IPS-18a (cell line): Measurements from ENCODE around the gene PDE11A.
A peak's percentile ranks its signal among the peaks of the same experiment; 100 is the strongest.

ENCODE experiments used
- H3K27ac ChIP-seq: one replicate; pipeline ENCODE4 v1.5.1; 2013; ENCODE audit warnings: low read length
- H3K27me3 ChIP-seq: one replicate; pipeline ENCODE4 v1.6.1; 2013; ENCODE audit warnings: mild to moderate bottlenecking, low read length; ENCODE audit not compliant: control insufficient read depth, insufficient read depth
- H3K36me3 ChIP-seq: one replicate; pipeline ENCODE4 v1.6.1; 2013; ENCODE audit warnings: low read depth, low read length; ENCODE audit not compliant: control insufficient read depth
- H3K4me1 ChIP-seq: one replicate; pipeline ENCODE4 v1.6.1; 2013; ENCODE audit warnings: low read depth, low read length; ENCODE audit not compliant: control insufficient read depth
- H3K4me3 ChIP-seq: one replicate; pipeline ENCODE4 v1.5.1; 2013; ENCODE audit warnings: low read length
- H3K9ac ChIP-seq: one replicate; pipeline ENCODE4 v1.6.1; 2013; ENCODE audit warnings: mild to moderate bottlenecking, low read length, moderate library complexity
- H3K9me3 ChIP-seq: one replicate; pipeline ENCODE4 v1.6.1; 2013; ENCODE audit warnings: low read depth, low read length; ENCODE audit not compliant: control insufficient read depth

PDE11A gene

DNA sequence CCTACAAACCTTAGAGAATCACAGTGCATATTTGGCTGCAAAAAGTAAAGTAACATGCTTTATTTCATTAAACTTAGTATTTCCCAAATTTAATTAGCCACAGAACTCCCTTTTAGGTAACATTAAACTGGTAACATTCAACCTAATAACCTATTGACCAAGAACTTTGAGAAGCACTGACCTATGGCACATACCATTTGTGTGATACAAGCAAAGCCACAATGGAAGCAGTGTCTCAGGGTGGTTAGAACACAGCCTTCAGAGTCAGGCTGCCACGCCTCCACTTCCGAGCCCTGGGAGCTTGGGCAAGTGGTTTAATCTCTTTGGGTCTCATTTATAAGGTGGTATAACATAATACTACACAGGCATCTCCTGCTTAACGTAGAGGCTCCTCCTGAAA lies 301.4 kb downstream of the PDE11A start:
- Histone ChIP-seq H3K9me3 (no peaks in the 10 kb centered on the region), H3K27me3 (no peaks in the 10 kb centered on the region), H3K4me3 (no peak overlapping the region), H3K9ac (no peak overlapping the region), H3K36me3 (no peaks in the 10 kb centered on the region), H3K27ac (no peak overlapping the region), H3K4me1 (no peaks in the 10 kb centered on the region)

DNA sequence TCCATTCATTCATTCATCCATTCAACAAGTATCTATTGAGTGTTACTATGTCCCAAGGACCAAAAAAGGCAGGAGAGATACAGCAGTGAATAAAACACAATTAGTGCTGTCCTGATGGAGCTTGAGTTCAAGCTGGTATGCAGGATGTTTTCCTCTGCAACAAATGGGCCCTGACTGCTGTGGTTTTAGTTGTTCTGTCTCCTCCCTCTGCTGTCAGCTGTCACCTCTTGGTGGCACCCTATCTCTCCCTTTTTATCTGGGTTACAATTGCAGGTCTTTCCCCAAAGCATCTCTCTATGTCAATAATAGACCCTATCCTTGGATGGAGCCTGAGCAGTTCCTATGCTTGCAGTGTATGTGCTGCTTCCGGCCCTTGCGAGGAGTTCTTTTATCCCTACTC lies 304.8 kb downstream of the PDE11A start:
- Histone ChIP-seq H3K9ac (no peak overlapping the region), H3K9me3 (no peaks in the 10 kb centered on the region), H3K27me3 (peaks cover 7% of the 10 kb centered on the region), H3K36me3 (no peaks in the 10 kb centered on the region), H3K27ac (no peak overlapping the region), H3K4me3 (no peak overlapping the region), H3K4me1 (peaks cover 3% of the 10 kb centered on the region)

DNA sequence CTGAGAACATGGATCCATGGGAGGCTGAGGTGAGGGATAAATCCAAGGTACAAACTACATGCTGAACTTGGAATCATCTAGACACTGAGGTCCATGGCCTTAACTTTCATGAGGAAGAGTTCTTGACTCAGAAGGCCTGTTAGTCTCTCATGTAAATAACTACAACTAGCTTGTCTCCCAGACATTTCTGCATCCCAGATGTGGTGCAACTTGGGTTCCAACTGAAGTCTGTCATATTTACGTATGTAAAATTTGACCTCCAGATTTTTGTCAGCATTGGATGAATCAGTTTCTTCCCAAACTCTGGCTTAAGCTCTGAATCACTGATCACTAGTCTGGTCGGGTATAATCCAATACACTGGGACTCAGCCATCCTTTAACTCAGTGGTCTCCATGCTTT lies 306.9 kb downstream of the PDE11A start:
- no peak overlapping the region for H3K27ac ChIP-seq
- H3K36me3 ChIP-seq = no peaks in the 10 kb centered on the region
- H3K27me3 ChIP-seq = peaks cover 12% of the 10 kb centered on the region
- H3K4me3 ChIP-seq = no peak overlapping the region
- H3K4me1 ChIP-seq = peaks cover 4% of the 10 kb centered on the region
- no peaks in the 10 kb centered on the region for H3K9me3 ChIP-seq
- H3K9ac ChIP-seq = no peak overlapping the region

DNA sequence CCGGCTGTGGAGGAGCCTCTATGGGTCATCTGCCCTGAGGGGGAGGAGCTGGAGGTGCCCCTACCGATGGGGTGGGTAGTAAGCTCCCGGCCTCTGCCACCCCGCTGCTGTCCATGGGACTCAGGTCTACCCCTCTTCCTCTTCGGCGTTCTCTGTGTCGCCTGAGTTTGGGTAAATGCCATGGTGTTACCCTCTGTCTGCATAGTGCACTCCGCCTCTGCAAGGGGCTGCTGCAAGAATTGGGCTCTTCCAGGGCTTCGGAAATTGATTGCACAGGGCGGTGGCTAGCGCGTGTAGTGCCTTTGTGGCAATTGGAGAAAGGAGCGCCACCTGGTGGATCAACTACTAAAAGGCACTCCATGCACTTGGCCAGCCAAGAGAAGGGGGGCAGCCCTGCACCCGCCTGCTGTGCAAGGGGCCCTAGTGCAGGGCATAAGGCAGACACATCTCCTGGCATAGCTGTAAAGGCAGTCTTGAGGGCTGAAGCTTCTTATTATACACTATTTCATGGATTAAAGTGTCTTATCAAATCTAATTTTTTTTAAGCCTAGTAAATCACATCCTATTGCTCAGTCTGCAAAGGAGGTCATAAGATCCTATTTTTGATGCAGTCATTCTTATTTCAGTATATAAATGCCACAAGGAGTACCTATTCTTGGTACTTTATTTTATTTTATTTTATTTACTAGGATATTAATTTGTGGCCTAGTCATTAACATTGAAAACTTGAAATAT lies 308.9 kb downstream of the PDE11A start:
- peaks cover 12% of the 10 kb centered on the region for H3K27me3 ChIP-seq
- peaks cover 5% of the 10 kb centered on the region for H3K4me1 ChIP-seq
- H3K27ac ChIP-seq = no peak overlapping the region
- no peaks in the 10 kb centered on the region for H3K36me3 ChIP-seq
- H3K9ac ChIP-seq = no peak overlapping the region
- no peaks in the 10 kb centered on the region for H3K9me3 ChIP-seq
- H3K4me3 ChIP-seq = peak overlapping the region; percentile 48

DNA sequence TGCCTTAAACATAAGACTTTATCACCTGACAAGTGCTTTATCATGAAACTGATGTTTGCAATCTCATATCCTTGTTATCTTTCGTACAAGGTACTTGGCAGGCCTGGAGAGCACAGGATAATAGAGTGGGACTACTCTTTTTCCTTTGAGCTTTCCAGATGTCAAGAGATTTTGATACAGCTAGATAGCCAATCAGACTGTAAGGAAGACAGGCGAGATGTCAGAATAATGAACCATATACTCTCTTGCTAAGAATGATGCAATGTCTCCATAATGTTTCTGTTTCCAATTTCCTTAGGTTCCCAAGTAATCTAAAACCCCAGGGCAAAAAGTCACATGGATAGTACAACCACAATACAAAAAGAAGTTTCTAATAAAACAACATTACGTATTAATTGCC lies 313.1 kb downstream of the PDE11A start:
- Histone ChIP-seq H3K27me3 (peaks cover 12% of the 10 kb centered on the region), H3K9me3 (no peaks in the 10 kb centered on the region), H3K4me3 (no peak overlapping the region), H3K36me3 (no peaks in the 10 kb centered on the region), H3K4me1 (peaks cover 9% of the 10 kb centered on the region), H3K9ac (no peak overlapping the region), H3K27ac (no peak overlapping the region)

DNA sequence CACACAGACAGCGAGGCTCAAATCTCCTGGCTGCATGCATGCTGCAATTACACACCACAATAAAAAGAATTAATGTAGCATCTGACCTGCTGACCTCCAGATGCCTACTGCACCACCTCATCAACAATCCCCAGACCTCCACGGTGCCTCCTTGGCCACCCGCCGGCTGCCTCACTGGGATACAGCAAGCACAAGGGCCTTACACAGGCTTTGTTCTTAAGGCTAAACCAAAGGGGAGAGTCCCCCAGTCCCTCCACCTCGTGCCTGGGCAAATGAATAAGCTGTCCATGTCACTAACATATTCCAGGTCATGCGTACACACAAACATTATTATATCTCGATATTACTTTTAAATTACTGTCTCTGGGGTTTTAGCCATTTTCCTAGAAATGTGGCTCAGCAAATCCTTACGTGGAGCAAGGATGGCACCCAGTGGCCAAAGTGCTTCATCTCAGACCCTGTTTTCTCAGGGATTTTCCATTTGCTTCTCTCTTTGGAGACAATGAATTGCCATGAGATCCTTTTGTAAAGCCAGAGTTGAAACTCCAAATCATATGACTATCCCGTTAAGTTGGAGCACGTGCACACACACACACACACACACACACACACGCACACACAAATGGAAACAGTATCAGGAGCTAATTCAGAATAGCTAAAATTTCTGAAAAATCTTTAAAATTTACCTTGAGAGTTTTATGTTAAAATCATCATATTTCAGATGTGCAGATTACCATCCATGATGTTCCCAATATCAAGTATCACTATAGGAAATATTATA lies 313.8 kb downstream of the PDE11A start:
- Histone ChIP-seq H3K4me3 (no peak overlapping the region), H3K27me3 (peaks cover 12% of the 10 kb centered on the region), H3K36me3 (no peaks in the 10 kb centered on the region), H3K27ac (no peak overlapping the region), H3K9me3 (no peaks in the 10 kb centered on the region), H3K9ac (no peak overlapping the region), H3K4me1 (peaks cover 9% of the 10 kb centered on the region)

DNA sequence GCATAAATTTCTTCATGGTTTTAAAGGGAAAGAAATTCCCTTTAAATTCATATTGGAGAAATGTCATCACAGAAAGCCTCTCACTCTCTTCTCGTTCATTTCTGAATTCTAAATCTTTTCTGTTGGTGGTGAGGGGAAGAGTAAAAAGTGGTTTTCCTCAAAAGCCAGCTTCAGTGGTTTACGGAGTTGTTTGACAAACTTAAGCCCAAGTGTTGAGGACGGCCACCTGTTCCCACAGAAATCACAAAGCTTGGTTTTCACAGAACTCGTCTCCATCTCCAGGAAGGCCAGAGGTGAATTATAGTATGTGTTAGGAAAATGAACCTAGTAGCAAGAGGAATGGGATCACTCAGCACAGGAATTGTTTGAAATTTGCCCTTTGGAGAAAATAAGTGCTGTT lies 316.2 kb downstream of the PDE11A start:
- no peak overlapping the region for H3K9ac ChIP-seq
- no peaks in the 10 kb centered on the region for H3K36me3 ChIP-seq

DNA sequence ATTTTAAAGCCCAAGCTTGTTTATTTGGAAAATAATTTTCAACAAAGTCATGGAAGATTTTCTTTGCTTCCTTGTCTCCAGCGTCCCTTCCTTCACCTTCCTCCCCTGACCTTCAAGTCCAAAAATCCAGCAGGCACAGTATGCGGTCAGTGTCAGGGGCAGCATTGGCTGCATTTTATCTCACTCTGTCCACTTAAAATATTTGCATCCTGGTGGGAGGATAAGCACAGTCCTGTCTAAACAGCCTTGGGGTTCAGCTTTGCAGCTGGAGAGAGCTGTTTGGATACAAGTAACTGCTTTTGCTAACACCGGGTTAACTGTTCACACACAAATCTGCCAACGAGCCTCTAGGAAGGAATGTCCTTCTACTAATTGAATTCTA lies 318.1 kb downstream of the PDE11A start:
- Histone ChIP-seq H3K36me3 (no peaks in the 10 kb centered on the region), H3K27me3 (no peaks in the 10 kb centered on the region), H3K9ac (no peak overlapping the region), H3K4me1 (peaks cover 6% of the 10 kb centered on the region), H3K4me3 (no peak overlapping the region), H3K27ac (no peak overlapping the region), H3K9me3 (no peaks in the 10 kb centered on the region)

More for the DNA sequence above, 316.2 kb downstream of the PDE11A start:
- H3K4me1 ChIP-seq = peaks cover 6% of the 10 kb centered on the region
- no peaks in the 10 kb centered on the region for H3K9me3 ChIP-seq
- no peak overlapping the region for H3K27ac ChIP-seq
- no peak overlapping the region for H3K4me3 ChIP-seq
- no peaks in the 10 kb centered on the region for H3K27me3 ChIP-seq

DNA sequence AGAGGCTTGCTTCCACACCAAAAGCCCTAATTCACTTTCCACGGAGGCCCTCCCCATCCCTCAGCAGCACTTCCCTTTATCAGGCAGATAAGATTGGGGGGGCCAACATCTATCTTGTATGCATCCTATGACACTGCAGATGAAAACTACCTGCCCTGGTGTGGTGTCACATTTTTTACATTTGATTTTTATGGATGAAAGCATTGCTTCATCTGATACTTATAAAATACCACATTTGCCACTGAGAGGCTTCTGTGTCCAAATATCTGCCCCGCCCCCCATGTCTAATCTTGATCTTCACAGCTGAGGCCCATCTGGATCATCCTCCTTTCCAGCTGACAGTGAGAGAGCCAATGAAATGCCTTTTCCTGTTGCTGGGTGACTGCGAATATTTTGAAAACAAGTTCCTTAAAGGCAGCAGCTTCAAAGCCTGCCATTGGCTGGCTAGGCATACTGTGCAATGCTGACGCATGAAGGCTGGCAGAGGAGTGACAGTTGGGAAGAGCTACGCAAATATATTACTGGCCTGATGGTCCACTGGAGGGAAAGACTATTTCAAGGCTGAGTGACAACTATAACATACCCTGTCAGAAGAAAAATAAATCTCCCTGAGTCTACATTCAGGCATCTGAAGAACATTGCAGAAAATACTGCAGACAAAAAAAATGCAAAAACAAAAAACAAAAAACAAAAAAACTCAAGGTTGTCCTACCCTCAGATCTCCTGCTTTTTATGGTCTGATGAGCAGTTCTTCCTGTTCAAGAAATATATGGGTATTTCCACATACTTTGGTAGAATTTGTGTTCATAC lies 318.7 kb downstream of the PDE11A start:
- no peak overlapping the region for H3K4me3 ChIP-seq
- peaks cover 6% of the 10 kb centered on the region for H3K4me1 ChIP-seq
- no peaks in the 10 kb centered on the region for H3K36me3 ChIP-seq
- no peaks in the 10 kb centered on the region for H3K27me3 ChIP-seq
- no peak overlapping the region for H3K9ac ChIP-seq
- H3K27ac ChIP-seq = no peak overlapping the region
- H3K9me3 ChIP-seq = no peaks in the 10 kb centered on the region

DNA sequence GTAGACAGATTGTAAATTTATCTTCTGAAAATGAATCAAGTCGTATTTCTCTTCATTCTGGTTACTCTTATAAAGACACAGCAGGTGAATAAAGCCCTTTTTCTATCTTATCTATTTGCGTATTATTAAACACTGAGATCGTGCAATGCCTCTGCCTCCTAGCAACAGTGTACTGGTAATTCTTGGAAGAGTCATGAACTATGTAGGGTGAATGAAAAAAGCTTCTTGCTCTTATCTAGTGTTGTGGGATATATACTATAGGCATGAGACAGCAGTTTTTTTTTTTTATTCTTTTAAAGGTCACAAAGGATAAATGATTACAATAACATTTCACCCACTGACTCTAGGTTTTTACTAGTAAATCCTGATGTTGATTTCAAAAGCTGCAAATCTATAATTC lies 324.2 kb downstream of the PDE11A start:
- Histone ChIP-seq H3K4me3 (no peak overlapping the region), H3K36me3 (no peaks in the 10 kb centered on the region), H3K27me3 (no peaks in the 10 kb centered on the region), H3K27ac (no peak overlapping the region), H3K9ac (no peak overlapping the region), H3K9me3 (no peaks in the 10 kb centered on the region), H3K4me1 (no peaks in the 10 kb centered on the region)

DNA sequence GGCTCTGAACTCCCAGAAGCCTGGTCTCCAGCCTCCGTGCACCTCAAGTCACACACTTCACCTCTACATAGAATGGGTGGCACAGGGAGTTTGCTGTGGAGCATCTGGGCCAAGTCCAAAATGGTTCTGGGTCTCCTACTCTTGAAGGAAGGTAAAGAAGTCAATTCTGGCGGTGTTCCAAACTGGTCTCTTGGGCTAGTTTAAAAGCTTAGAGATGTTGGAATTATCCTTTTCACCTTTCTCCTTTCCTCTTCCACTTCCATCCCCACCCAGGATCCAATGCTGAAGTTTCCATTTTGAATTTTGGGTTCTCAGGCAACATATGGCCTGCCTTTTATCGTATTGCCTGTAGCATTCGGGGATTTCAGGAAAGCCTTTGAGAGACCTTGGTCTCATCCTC lies 325.2 kb downstream of the PDE11A start:
- Histone ChIP-seq H3K9ac (no peak overlapping the region), H3K4me1 (no peaks in the 10 kb centered on the region), H3K36me3 (no peaks in the 10 kb centered on the region), H3K27ac (no peak overlapping the region), H3K27me3 (no peaks in the 10 kb centered on the region), H3K9me3 (no peaks in the 10 kb centered on the region), H3K4me3 (no peak overlapping the region)
